H1 (cell line): Measurements from ENCODE around the gene SHLD1. TPM values are rescaled to one million over a fixed set of nuclear protein-coding genes. Genes with fewer than 3 reads are reported as not detected.

ENCODE experiments used
- ATF2 ChIP-seq: IDR thresholded peaks from 2 replicates; pipeline ENCODE4 v1.6.1; 2012; ENCODE audit warnings: low read length, inconsistent platforms
- polyA plus RNA-seq, 7 experiments: library from polyadenylated mRNA; depleted of rRNA in 3 of 7; stranded (reverse) in 5 of 7; unstranded in 2 of 7; fragments of >200 nt in 5 of 7; fragments of 200-250 nt in 2 of 7; gene quantifications; 1 replicate in 5 of 7; 2 replicates in 1 of 7; 4 replicates in 1 of 7; pipeline versions ENCODE4 v1.2.1 to v1.2.3, GENCODE V29; 2011 to 2013; ENCODE audit warnings: missing spikeins in 2 of 7, mixed read lengths in 2 of 7
- total RNA-seq: library from RNA; stranded (reverse); fragmentation: NEBNext Ultra II Directional; extraction: Animal tissue kit (Norgen Biotek cat#: 25700); gene quantifications from 2 replicates; pipeline ENCODE4 v1.2.1, GENCODE V29; 2021

Gene SHLD1
- total and polyA plus RNA-seq, 2 of the 8 experiments (the other 6 are each of a cell fraction or from before 2014, with no cell fraction given) = 4.2 to 6.5 TPM

DNA sequence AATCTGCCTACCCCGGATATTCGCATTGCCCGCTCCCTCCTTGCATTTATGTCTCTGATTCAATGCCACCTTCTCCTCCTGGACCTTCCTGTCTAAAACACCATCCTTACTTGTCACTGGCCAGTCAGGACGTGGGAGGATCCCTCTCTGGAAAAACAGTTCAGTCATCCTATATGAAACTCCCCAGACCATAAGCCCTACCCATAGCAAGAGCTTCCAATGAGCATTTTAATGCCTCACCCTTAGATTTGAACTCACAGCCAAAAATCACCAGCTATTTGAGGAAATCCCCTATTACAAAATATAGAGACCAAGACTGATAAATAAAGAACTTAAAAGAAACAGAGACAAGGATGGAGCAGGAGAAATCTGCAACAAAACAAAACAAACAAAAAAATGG lies 86.4 kb downstream of the SHLD1 start (continued):
- no peak for TF ChIP-seq ATF2
